CD4-positive, CD25-positive, alpha-beta regulatory T cell (primary cell): ENCODE results near the gene CGB1. TPM values are rescaled to one million over a fixed set of nuclear protein-coding genes. Genes with fewer than 3 reads are reported as not detected.
"Not testable (repeated sequence)": the region's sequence is repeated elsewhere in the genome, so short reads cannot be mapped to it uniquely, and the experiment has no call there.

Experiments used
- ATAC-seq, 2 donors: fragments of 150-1000 bp; cut with Tn5 transposase; one replicate each; pipeline ENCODE4 v1.10.0; 2021; ENCODE audit warnings: low read depth in 2 of 2, moderate number of reproducible peaks in 2 of 2, moderate library complexity in 1 of 2
- DNase-seq, 3 donors: peaks; one replicate each; pipeline versions ENCODE4 v3.0.0 to v3.0.0-alpha.2; 2012 to 2022; ENCODE audit warnings: mixed read lengths in 1 of 3
- H3K27ac ChIP-seq: one replicate; pipeline ENCODE4 v1.7.0; 2013; ENCODE audit warnings: mild to moderate bottlenecking, low read length; ENCODE audit not compliant: insufficient read depth, poor library complexity, severe bottlenecking
- H3K27me3 ChIP-seq: one replicate; pipeline ENCODE4 v1.7.0; 2013; ENCODE audit warnings: low read length; ENCODE audit not compliant: control insufficient read depth, insufficient read depth
- H3K36me3 ChIP-seq: one replicate; pipeline ENCODE4 v1.7.0; 2013; ENCODE audit warnings: mild to moderate bottlenecking, low read length, moderate library complexity; ENCODE audit not compliant: control insufficient read depth, insufficient read depth
- H3K4me1 ChIP-seq: 2 replicates; pipeline ENCODE4 v1.7.0; 2013; ENCODE audit warnings: mild to moderate bottlenecking, low read length; ENCODE audit not compliant: insufficient read depth, control insufficient read depth, poor library complexity, severe bottlenecking
- H3K4me3 ChIP-seq: one replicate; pipeline ENCODE4 v1.7.0; 2013; ENCODE audit warnings: low read depth, mild to moderate bottlenecking, low read length, moderate library complexity
- H3K9me3 ChIP-seq, 2 experiments: 1 replicate in 1 of 2; 2 replicates in 1 of 2; pipeline ENCODE4 v1.7.0; 2013; ENCODE audit warnings: low read length in 2 of 2, mild to moderate bottlenecking in 1 of 2, moderate library complexity in 1 of 2; ENCODE audit not compliant: control insufficient read depth in 2 of 2
- H3K27ac Mint-ChIP-seq, 3 donors: one replicate each; pipeline ENCODE4 v1.8.0; 2020 to 2022; ENCODE audit warnings: mild to moderate bottlenecking in 3 of 3, mixed read lengths in 3 of 3, moderate library complexity in 2 of 3
- H3K27me3 Mint-ChIP-seq: one replicate; pipeline ENCODE4 v1.8.0; 2022; ENCODE audit warnings: mild to moderate bottlenecking, mixed read lengths
- H3K36me3 Mint-ChIP-seq: one replicate; pipeline ENCODE4 v1.8.0; 2020; ENCODE audit warnings: mixed read lengths
- H3K4me1 Mint-ChIP-seq, 4 donors: one replicate each; pipeline ENCODE4 v1.8.0; 2020 to 2022; ENCODE audit warnings: mixed read lengths in 4 of 4, mild to moderate bottlenecking in 1 of 4
- H3K4me3 Mint-ChIP-seq, 4 donors: one replicate each; pipeline ENCODE4 v1.8.0; 2020 to 2022; ENCODE audit warnings: mild to moderate bottlenecking in 4 of 4, mixed read lengths in 4 of 4, moderate library complexity in 3 of 4
- H3K9me3 Mint-ChIP-seq, 7 donors: one replicate each; pipeline ENCODE4 v1.8.0; 2020 to 2022; ENCODE audit warnings: mixed read lengths in 7 of 7, mild to moderate bottlenecking in 3 of 7, moderate library complexity in 2 of 7
- polyA plus RNA-seq, 4 donors: library from polyadenylated mRNA; unstranded; fragments of 300-500 nt; fragmentation: Illumina TruSeq; gene quantifications; one replicate each; pipeline ENCODE4 v1.2.3, GENCODE V29; 2021
- total RNA-seq: library from RNA; stranded (reverse); gene quantifications from one replicate; pipeline ENCODE4 v1.2.3, GENCODE V29; 2022

CGB1 gene
- total and polyA plus RNA-seq, 5 donors from 2014 or later: not detected

- H3K27ac Mint-ChIP-seq: peak overlapping the region; percentile 79 to 92 (median 90)
- not testable (repeated sequence) for ATAC-seq
These were observed 18.1 kb downstream of the CGB1 start for GRCh38 chr19:49018388-49019241.

GRCh38 chr19:49017666-49018351 lies 18.9 kb downstream of the CGB1 start:
- peak; percentile 85 for ATAC-seq
- peak overlapping the region; percentile 66 for H3K4me3 ChIP-seq
- peak overlapping the region; percentile 49 for H3K27ac ChIP-seq

More at GRCh38 chr19:49018388-49019241, 18.1 kb downstream of the CGB1 start:
- not testable (repeated sequence) for H3K27ac ChIP-seq, H3K27me3 ChIP-seq, H3K36me3 Mint-ChIP-seq, H3K36me3 ChIP-seq, H3K9me3 ChIP-seq, H3K9me3 Mint-ChIP-seq
- peak in 2 of 3 donors; percentile 28 to 53 for DNase-seq
- Mint-ChIP-seq H3K4me1 (peaks cover 7 to 39% (median 15%) of the 10 kb centered on the region in 4 donors), H3K27me3 (peaks cover 10% of the 10 kb centered on the region), H3K4me3 (peak overlapping the region; percentile 80 to 94 (median 92))
- Histone ChIP-seq H3K4me1 (peaks cover 31% of the 10 kb centered on the region), H3K4me3 (peak overlapping the region; percentile 66)

GRCh38 chr19:49017041-49017665 lies 19.5 kb downstream of the CGB1 start, which contains the start of gene LHB:
TSS of gene LHB (minus strand) at chr19:49017091. CDS start at chr19:49017081, 10 bp downstream.
- Mint-ChIP-seq H3K36me3 (peaks cover 3% of the 10 kb centered on the region), H3K27me3 (peaks cover 10% of the 10 kb centered on the region), H3K27ac (peak within 1 kb of the TSS in 2 of 3 donors; percentile 12 to 59), H3K4me1 (peaks cover 7 to 39% (median 15%) of the 10 kb centered on the region in 4 donors), H3K4me3 (peak within 1 kb of the TSS; percentile 80 to 92 (median 87)), H3K9me3 (peaks cover 0 to 1% (median 0%) of the 10 kb centered on the region in 7 donors)
- Histone ChIP-seq H3K4me3 (no peak within 1 kb of the TSS), H3K4me1 (peaks cover 31% of the 10 kb centered on the region), H3K27ac (peak within 1 kb of the TSS; percentile 49), H3K27me3 (no peaks in the 10 kb centered on the region), H3K36me3 (no peaks in the 10 kb centered on the region), H3K9me3 (no peaks in the 10 kb centered on the region)
- no peak for ATAC-seq
- no peak for DNase-seq

More at GRCh38 chr19:49017666-49018351, 18.9 kb downstream of the CGB1 start:
- peaks cover 7 to 39% (median 15%) of the 10 kb centered on the region in 4 donors for H3K4me1 Mint-ChIP-seq
- H3K27me3 ChIP-seq: no peaks in the 10 kb centered on the region
- no peaks in the 10 kb centered on the region for H3K36me3 ChIP-seq
- peaks cover 0 to 1% (median 0%) of the 10 kb centered on the region in 7 donors for H3K9me3 Mint-ChIP-seq
- H3K36me3 Mint-ChIP-seq: peaks cover 3% of the 10 kb centered on the region
- peak overlapping the region in 2 of 3 donors; percentile 59 to 79 for H3K27ac Mint-ChIP-seq
- H3K4me3 Mint-ChIP-seq: peak overlapping the region; percentile 80 to 94 (median 92)
- H3K9me3 ChIP-seq: no peaks in the 10 kb centered on the region
- peak; percentile 59 to 72 (median 69) for DNase-seq
- peaks cover 10% of the 10 kb centered on the region for H3K27me3 Mint-ChIP-seq
- peaks cover 31% of the 10 kb centered on the region for H3K4me1 ChIP-seq

- DNase-seq (no peak), ATAC-seq (no peak)
- H3K36me3 Mint-ChIP-seq: peaks cover 3% of the 10 kb centered on the region
- H3K4me1 ChIP-seq: peaks cover 31% of the 10 kb centered on the region
- no peak overlapping the region for H3K4me3 ChIP-seq
- peak overlapping the region; percentile 44 to 70 (median 65) for H3K4me3 Mint-ChIP-seq
- H3K27me3 ChIP-seq: no peaks in the 10 kb centered on the region
- peaks cover 6 to 35% (median 12%) of the 10 kb centered on the region in 4 donors for H3K4me1 Mint-ChIP-seq
- H3K9me3 ChIP-seq: no peaks in the 10 kb centered on the region
- peaks cover under 1% of the 10 kb centered on the region for H3K36me3 ChIP-seq
- H3K27me3 Mint-ChIP-seq: peaks cover 9% of the 10 kb centered on the region
- no peak overlapping the region for H3K27ac Mint-ChIP-seq
- no peaks in the 10 kb centered on the region for H3K9me3 Mint-ChIP-seq
- H3K27ac ChIP-seq: no peak overlapping the region
These were observed 20.4 kb downstream of the CGB1 start for GRCh38 chr19:49016067-49016839.

- Histone ChIP-seq H3K36me3 (peaks cover 2% of the 10 kb centered on the region), H3K9me3 (no peaks in the 10 kb centered on the region), H3K27ac (no peak overlapping the region), H3K27me3 (no peaks in the 10 kb centered on the region), H3K4me3 (no peak overlapping the region), H3K4me1 (peaks cover 26% of the 10 kb centered on the region)
- H3K27me3 Mint-ChIP-seq: peaks cover 5% of the 10 kb centered on the region
- no peak overlapping the region for H3K27ac Mint-ChIP-seq
- peaks cover 3% of the 10 kb centered on the region for H3K36me3 Mint-ChIP-seq
- H3K4me1 Mint-ChIP-seq: peaks cover 0 to 22% (median 7%) of the 10 kb centered on the region in 4 donors
- DNase-seq (no peak), ATAC-seq (no peak)
- H3K4me3 Mint-ChIP-seq: peak overlapping the region in 1 of 4 donors; percentile 44
- no peaks in the 10 kb centered on the region for H3K9me3 Mint-ChIP-seq
These were observed 21.8 kb downstream of the CGB1 start for GRCh38 chr19:49014870-49015255.

- H3K27ac Mint-ChIP-seq: no peak overlapping the region
- Histone ChIP-seq H3K27ac (no peak overlapping the region), H3K27me3 (no peaks in the 10 kb centered on the region), H3K4me1 (peaks cover 21% of the 10 kb centered on the region), H3K9me3 (no peaks in the 10 kb centered on the region), H3K4me3 (no peak overlapping the region), H3K36me3 (peaks cover 6% of the 10 kb centered on the region)
- H3K27me3 Mint-ChIP-seq: peaks cover 3% of the 10 kb centered on the region
- ATAC-seq: no peak
- peaks cover 0 to 18% (median 5%) of the 10 kb centered on the region in 4 donors for H3K4me1 Mint-ChIP-seq
- H3K4me3 Mint-ChIP-seq: peak overlapping the region in 1 of 4 donors; percentile 42
- DNase-seq: no peak
- H3K36me3 Mint-ChIP-seq: peaks cover 3% of the 10 kb centered on the region
- no peaks in the 10 kb centered on the region for H3K9me3 Mint-ChIP-seq
These were observed 22.4 kb downstream of the CGB1 start for GRCh38 chr19:49014123-49014869.
